OCI-M1 (cell line): ENCODE data around the gene ADH5.
A peak's percentile ranks its signal among the peaks of the same experiment; 100 is the strongest.
"Not testable (repeated sequence)": the region's sequence is repeated elsewhere in the genome, so short reads cannot be mapped to it uniquely, and the experiment has no call there.

Experiments used
- DNase-seq: peaks from one replicate; lab custom pipeline; 2025; lab: John Stamatoyannopoulos, UW

ADH5 gene

GRCh38 chr4:99088481-99089365, at the start of gene ADH5:
Gene ADH5 (minus strand): TSS chr4:99088788. CDS start chr4:99088700, 88 bp downstream.
- DNase-seq = peak; percentile 90

GRCh38 chr4:99136329-99136728, 47.7 kb upstream of the ADH5 start:
- no peak for DNase-seq

DNA sequence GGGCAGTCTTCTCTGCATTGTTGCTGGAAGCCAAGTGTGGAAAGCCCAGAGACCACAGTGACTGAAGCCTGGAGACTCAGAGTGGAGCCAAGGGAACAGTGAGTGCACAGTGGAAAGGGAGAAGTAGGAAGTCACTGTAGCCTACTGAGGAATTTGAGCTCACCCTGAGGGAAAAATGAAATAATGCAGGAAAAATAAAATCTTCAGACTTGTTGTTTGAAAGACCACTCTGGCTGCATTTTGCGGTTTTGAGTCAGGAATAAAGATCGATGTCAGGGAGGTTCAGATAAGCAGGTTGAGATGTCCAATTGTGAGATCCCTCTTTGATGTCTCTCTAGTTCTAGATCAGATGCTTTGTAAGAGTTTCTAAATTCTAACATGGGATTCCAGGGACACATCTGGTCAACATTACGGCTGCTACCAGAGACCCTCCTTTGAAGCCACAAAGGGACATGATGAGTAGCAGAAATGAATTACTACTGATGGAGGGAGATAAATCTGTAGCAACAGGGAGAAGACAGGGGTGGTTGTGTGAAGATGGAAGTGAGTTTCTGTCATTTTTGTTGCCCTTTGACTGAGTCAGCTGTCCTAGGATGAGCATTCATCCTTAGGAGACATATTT, 47.1 kb upstream of the ADH5 start:
- DNase-seq = no peak

DNA sequence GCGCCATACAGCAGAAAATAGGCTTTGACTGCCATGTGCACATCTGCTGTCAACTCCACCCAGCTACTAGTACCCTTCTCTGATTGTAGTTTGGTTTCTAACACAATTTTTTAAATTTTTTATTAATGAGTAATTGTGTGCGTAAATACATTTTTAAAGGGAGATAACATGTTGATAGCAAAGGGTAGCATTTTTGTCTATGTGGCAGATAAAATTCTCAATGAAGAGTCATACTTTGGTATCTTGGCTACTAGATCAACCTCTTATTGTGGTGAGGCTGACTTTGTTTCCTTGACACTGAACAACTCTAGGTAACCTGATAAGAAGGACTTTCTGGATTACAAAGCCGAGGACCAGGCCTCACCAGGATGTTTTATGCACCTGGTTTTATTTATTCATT, 46.0 kb upstream of the ADH5 start:
- DNase-seq = no peak

- DNase-seq = no peak
These were observed 42.8 kb upstream of the ADH5 start for GRCh38 chr4:99131378-99131777.

- no peak for DNase-seq
These were observed 37.8 kb upstream of the ADH5 start for GRCh38 chr4:99126376-99126775.

DNA sequence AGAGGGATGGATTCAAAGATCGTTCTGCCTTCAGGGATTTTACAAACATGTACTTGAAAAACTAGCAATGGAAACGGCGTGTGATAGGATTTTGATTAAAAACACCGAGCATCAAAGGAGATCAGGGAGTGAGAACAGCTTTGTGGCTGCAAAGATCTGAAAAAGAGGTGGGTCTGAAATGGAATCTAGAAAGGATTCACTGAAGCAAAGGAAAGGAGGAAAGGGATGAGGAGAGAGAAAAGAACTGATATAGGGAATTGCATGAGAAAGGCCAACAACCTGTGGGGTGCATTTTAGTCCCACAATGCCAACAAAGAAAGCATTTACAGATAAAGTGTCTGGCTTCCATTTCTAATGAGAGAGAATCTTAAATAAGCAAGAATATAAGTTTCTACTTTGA, 32.4 kb upstream of the ADH5 start:
- no peak for DNase-seq

GRCh38 chr4:99120501-99120900, 31.9 kb upstream of the ADH5 start:
- DNase-seq = no peak

GRCh38 chr4:99117876-99118693, 29.5 kb upstream of the ADH5 start:
- DNase-seq = peak; percentile 57

DNA sequence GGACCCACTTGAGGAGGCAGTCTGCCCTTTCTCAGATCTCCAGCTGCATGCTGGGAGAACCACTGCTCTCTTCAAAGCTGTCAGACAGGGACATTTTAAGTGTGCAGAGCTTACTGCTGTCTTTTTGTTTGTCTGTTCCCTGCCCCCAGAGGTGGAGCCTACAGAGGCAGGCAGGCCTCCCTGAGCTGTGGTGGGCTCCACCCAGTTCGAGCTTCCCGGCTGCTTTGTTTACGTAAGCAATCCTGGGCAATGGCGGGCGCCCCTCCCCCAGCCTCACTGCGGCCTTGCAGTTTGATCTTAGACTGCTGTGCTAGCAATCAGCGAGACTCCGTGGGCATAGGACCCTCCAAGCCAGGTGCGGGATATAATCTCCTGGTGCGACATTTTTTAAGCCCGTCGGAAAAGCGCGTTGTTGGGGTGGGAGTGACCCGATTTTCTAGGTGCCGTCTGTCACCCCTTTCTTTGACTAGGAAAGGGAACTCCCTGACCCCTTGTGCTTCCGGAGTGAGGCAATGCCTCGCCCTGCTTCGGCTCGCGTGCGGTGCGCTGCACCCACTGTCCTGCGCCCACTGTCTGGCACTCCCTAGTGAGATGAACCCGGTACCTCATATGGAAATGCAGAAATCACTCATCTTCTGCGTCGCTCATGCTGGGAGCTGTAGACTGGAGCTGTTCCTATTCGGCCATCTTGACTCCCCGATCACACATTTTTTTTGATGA, 28.7 kb upstream of the ADH5 start:
- not testable (repeated sequence) for DNase-seq

- DNase-seq = not testable (repeated sequence)
These were observed 20.7 kb upstream of the ADH5 start for GRCh38 chr4:99109286-99109685.

DNA sequence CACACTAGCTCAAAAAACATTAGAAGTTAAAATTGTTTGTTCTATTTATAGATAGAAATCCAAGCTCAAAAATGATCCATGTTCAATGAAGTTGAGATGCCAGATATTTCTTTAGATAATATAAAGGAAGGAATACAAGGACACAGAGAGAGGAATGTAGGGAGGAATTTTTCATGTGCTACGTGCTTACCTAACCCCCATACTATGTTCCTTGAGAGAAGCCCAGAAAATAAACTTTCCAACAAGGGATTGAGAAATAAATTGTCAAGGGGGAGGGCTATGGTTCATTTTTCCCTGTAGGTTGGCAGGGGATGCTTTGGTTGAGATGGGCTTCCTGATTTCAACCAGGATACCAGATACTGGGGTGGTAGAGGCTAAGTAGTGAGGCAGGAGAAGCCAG, 15.6 kb upstream of the ADH5 start:
- DNase-seq = no peak

DNA sequence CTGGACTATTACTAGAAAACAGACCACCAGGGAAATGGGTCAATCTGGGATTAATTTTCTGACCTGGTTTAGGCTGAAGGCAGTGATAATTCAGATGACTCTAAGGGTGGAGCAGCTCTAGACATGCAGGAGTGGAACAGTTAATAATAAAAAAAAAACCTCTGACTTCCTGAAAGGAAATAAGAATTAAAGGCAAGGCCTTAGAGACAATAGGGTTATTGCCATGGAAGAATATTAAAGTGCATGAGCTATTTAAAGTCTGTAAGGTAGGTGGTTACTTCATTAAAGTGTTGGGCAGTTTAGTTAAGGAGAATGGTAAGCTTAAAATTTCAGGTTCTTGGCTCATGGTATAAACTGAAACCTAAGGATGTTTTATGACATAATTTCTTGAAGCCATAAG, 14.6 kb upstream of the ADH5 start:
- no peak for DNase-seq

- no peak for DNase-seq
These were observed 14.0 kb upstream of the ADH5 start for GRCh38 chr4:99102634-99103033.

DNA sequence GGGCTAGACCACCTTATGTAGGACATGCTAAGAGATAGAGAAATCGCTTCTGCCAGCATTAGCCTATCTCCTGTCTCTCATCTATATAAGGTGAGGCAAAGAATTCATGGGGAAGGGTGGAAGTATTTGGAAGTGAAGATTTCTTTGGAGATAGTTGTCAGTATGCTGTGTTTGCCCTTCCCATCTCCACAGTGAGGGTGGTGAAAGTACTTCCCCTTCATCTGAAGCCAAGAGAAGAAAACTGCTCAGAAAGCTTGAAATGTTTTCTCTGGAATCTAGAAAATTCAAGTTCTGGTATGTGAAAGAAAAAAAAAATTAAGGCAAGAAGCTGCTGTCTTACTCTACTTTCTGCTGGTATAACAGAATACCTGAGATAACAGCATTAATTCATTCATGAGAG, 12.3 kb upstream of the ADH5 start:
- DNase-seq = no peak

DNA sequence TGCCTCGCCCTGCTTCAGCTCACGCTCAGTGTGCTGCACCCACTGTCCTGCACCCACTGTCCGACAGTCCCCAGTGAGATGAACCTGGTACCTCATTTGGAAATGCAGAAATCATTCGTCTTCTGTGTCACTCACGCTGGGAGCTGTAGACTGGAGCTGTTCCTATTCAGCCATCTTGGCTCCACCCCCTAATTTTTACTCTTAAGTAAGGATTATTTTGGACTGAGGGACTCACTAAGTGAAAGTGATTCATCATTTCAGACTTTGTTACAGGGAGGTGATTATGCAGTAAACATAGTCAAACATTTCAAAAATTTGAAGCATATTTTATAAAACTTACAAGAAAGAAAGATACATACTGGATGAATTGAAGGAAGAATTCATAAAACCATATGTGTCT, 11.2 kb upstream of the ADH5 start:
- DNase-seq = not testable (repeated sequence)

DNA sequence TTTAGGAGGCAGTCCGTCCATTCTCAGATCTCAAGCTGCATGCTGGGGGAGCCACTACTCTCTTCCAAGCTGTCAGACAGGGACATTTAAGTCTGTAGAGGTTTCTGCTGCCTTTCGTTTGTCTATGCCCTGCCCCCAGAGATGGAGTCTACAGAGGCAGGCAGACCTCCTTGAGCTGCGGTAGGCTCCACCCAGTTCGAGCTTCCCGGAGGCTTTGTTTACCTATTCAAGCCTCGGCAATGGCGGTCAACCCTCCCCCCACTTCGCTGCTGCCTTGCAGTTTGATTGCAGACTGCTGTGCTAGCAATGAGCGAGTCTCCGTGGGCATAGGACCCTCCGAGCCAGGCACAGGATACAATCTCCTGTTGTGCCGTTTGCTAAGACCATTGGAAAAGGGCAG, 10.7 kb upstream of the ADH5 start:
- DNase-seq = no peak

GRCh38 chr4:99091841-99092240, 3.3 kb upstream of the ADH5 start:
- DNase-seq = not testable (repeated sequence)

GRCh38 chr4:99091216-99091575, 2.6 kb upstream of the ADH5 start:
- peak; percentile 28 for DNase-seq

DNA sequence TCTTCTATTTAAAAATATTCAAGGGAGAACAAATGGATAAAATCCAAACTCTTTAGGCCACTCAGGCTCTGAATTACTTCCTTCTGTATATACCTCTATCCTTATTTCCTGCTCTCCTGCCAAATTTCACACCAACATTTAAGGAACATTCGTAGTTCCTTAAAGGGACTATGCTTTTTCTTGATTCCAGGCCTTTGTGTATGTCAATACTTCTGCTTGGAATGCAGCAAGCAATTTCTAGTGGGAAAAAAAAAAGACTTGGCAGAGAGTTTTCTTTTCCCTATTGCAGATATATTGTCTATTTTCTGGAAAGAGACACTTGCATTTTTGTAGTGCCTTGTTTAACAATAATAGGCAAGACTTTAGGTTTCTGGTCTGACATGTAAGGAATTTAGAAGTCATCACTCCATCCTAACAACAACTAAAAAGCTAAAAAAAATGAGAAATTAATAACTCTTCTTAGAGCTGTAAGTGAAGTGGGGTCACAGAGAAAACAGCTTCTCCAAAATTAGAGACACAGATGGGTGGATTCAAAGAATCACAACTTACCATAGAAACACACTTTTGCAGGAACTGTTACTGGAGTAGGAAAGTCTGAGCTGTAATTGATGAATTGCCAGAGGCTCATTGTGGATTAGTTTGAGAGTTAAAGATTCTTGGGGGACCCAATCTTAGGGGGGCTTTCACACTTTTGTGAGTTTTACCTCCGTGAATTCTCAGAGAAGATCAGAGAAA, 2.1 kb upstream of the ADH5 start:
- peak; percentile 23 for DNase-seq

DNA sequence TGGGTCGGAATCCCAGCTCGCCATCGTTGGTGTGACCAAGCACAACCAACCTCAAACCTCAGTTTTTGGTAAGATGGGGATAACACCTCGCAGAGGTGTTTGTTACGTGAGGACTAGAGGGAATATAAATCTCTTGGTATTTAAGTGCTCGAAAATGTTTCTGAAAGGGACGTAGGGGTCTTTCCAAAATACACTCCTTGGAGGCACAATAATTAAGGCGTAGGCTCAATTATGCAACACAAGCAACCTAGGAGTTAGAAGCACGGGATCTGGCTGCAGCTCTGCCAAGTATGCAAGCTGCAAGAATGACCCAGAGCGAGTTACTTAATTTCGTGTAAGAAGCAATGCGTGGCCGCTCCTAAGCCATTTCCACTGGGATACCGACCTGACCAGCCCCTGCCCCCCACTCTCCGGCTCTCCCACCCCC, 552 bp downstream of the ADH5 start:
- peak; percentile 69 for DNase-seq
